ENCODE measurements around the gene F2R. TPM values are rescaled to one million over a fixed set of nuclear protein-coding genes. Genes with fewer than 3 reads are reported as not detected.

F2R gene
- total RNA-seq, 1 donor from 2014 or later: 53.8 TPM

DNA sequence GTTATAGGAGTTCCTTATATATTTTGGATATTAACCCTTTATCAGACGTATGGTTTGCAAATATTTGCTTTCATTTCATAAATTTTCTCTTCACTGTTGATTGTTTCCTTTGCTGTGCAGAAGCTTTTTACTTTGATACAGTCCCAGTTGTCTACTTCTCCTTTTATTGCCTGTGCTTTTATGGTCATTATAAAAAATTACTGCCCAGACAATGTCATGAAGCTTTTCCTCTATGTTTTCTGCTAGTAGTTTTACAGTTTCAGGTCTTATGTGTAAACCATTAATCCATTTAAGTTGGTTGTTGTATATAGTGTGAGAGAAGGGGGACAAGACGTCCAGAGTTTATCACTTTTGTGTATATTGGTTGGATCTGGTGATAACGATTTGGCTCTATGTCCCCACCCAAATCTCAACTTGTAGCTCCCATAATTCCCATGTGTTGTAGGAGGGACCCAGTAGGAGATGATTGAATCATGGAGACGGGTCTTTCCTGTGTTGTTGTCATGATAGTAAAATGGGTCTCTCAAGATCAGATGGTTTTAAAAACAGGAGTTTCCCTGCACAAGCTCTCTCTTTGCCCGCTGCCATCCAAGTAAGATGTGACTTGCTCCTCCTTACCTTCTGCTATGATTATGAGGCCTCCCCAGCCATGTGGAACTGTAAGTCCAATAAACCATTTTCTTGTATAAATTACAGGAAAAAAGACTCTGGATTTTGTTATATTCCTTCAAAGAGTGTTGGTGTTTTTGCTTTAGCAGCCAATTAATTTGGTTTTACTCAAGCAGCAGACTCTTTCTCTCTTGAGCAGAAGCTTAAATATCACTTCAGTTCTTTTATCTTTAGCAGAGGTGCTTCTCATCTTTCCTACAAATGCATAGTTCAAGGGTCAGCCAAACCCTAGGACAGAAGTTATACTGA lies 13.7 kb downstream of the F2R start:
- no peaks in the 10 kb centered on the region for H4K20me1 ChIP-seq (ENCODE audit: low read depth)
- peaks cover 12% of the 10 kb centered on the region for H3K9me3 ChIP-seq (ENCODE audit: low read depth)
- no peaks in the 10 kb centered on the region for H3K4me1 ChIP-seq
- no peaks in the 10 kb centered on the region for H3K27me3 ChIP-seq
- H3K4me1 Mint-ChIP-seq: no peaks in the 10 kb centered on the region
- no peak overlapping the region for H3K9ac ChIP-seq
- H3K27ac ChIP-seq: no peak overlapping the region
- H3K27me3 Mint-ChIP-seq (ENCODE audit: insufficient read depth, low read depth): no peaks in the 10 kb centered on the region
- no peak overlapping the region for H3K4me3 Mint-ChIP-seq
- H3K36me3 ChIP-seq: peaks cover 11% of the 10 kb centered on the region
- H3K9me3 Mint-ChIP-seq: peaks cover 29% of the 10 kb centered on the region
- no peak for DNase-seq (ENCODE audit: low spot score)
- H3K27ac Mint-ChIP-seq: no peak overlapping the region
- no peaks in the 10 kb centered on the region for H3F3A ChIP-seq (ENCODE audit: low read depth)
- H2AFZ ChIP-seq (replicated peaks): no peak overlapping the region
- no peak for TF ChIP-seq EZH2 (IDR thresholded peaks at IDR 0.05)
- TF ChIP-seq, protein P1, sequence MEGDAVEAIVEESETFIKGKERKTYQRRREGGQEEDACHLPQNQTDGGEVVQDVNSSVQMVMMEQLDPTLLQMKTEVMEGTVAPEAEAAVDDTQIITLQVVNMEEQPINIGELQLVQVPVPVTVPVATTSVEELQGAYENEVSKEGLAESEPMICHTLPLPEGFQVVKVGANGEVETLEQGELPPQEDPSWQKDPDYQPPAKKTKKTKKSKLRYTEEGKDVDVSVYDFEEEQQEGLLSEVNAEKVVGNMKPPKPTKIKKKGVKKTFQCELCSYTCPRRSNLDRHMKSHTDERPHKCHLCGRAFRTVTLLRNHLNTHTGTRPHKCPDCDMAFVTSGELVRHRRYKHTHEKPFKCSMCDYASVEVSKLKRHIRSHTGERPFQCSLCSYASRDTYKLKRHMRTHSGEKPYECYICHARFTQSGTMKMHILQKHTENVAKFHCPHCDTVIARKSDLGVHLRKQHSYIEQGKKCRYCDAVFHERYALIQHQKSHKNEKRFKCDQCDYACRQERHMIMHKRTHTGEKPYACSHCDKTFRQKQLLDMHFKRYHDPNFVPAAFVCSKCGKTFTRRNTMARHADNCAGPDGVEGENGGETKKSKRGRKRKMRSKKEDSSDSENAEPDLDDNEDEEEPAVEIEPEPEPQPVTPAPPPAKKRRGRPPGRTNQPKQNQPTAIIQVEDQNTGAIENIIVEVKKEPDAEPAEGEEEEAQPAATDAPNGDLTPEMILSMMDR (IDR thresholded peaks at IDR 0.05): no peak
- no peak for TF ChIP-seq EZH2phosphoT487 (IDR thresholded peaks at IDR 0.05)
- H3K4me2 ChIP-seq: no peak overlapping the region
- H3K36me3 Mint-ChIP-seq: peaks cover 67% of the 10 kb centered on the region
- H3K4me3 ChIP-seq: no peak overlapping the region
- peaks cover 52% of the 10 kb centered on the region for H3K79me2 ChIP-seq (ENCODE audit: low read depth)

DNA sequence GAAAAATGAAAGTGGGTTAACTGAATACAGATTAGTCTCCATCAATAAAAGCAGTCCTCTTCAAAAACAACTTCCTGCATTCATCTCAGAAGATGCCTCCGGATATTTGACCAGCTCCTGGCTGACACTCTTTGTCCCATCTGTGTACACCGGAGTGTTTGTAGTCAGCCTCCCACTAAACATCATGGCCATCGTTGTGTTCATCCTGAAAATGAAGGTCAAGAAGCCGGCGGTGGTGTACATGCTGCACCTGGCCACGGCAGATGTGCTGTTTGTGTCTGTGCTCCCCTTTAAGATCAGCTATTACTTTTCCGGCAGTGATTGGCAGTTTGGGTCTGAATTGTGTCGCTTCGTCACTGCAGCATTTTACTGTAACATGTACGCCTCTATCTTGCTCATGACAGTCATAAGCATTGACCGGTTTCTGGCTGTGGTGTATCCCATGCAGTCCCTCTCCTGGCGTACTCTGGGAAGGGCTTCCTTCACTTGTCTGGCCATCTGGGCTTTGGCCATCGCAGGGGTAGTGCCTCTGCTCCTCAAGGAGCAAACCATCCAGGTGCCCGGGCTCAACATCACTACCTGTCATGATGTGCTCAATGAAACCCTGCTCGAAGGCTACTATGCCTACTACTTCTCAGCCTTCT lies 16.6 kb downstream of the F2R start:
- Mint-ChIP-seq H3K27ac (no peak overlapping the region), H3K4me3 (no peak overlapping the region), H3K9me3 (peaks cover 24% of the 10 kb centered on the region), H3K4me1 (peaks cover 9% of the 10 kb centered on the region), H3K36me3 (peaks cover 49% of the 10 kb centered on the region), H3K27me3 (ENCODE audit: insufficient read depth, low read depth) (no peaks in the 10 kb centered on the region)
- Histone ChIP-seq H3K9ac (no peak overlapping the region), H3K9me3 (ENCODE audit: low read depth) (peaks cover 12% of the 10 kb centered on the region), H2AFZ (replicated peaks) (no peak overlapping the region), H3K4me2 (no peak overlapping the region), H3K4me1 (peaks cover 7% of the 10 kb centered on the region), H3K27me3 (no peaks in the 10 kb centered on the region), H4K20me1 (ENCODE audit: low read depth) (no peaks in the 10 kb centered on the region), H3K36me3 (peaks cover 11% of the 10 kb centered on the region), H3K27ac (no peak overlapping the region), H3K4me3 (no peak overlapping the region), H3K79me2 (ENCODE audit: low read depth) (peaks cover 26% of the 10 kb centered on the region), H3F3A (ENCODE audit: low read depth) (peaks cover 5% of the 10 kb centered on the region)
- DNase-seq (ENCODE audit: low spot score): no peak
- TF ChIP-seq EZH2phosphoT487 (IDR thresholded peaks at IDR 0.05) (no peak), EZH2 (IDR thresholded peaks at IDR 0.05) (no peak)
- TF ChIP-seq, protein P1 (IDR thresholded peaks at IDR 0.05): no peak

DNA sequence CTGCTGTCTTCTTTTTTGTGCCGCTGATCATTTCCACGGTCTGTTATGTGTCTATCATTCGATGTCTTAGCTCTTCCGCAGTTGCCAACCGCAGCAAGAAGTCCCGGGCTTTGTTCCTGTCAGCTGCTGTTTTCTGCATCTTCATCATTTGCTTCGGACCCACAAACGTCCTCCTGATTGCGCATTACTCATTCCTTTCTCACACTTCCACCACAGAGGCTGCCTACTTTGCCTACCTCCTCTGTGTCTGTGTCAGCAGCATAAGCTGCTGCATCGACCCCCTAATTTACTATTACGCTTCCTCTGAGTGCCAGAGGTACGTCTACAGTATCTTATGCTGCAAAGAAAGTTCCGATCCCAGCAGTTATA lies 17.1 kb downstream of the F2R start:
- TF ChIP-seq EZH2 (IDR thresholded peaks at IDR 0.05) (no peak), EZH2phosphoT487 (IDR thresholded peaks at IDR 0.05) (no peak)
- TF ChIP-seq, protein P1 (IDR thresholded peaks at IDR 0.05): no peak
- Mint-ChIP-seq H3K4me3 (no peak overlapping the region), H3K36me3 (peaks cover 49% of the 10 kb centered on the region), H3K9me3 (peaks cover 24% of the 10 kb centered on the region), H3K27ac (no peak overlapping the region), H3K27me3 (ENCODE audit: insufficient read depth, low read depth) (no peaks in the 10 kb centered on the region), H3K4me1 (peaks cover 9% of the 10 kb centered on the region)
- peaks cover 7% of the 10 kb centered on the region for H3K4me1 ChIP-seq
- peaks cover 22% of the 10 kb centered on the region for H3K79me2 ChIP-seq (ENCODE audit: low read depth)
- no peaks in the 10 kb centered on the region for H3K27me3 ChIP-seq
- H3F3A ChIP-seq (ENCODE audit: low read depth): peaks cover 5% of the 10 kb centered on the region
- no peak overlapping the region for H3K4me3 ChIP-seq
- peaks cover 11% of the 10 kb centered on the region for H3K36me3 ChIP-seq
- no peak overlapping the region for H3K27ac ChIP-seq
- no peaks in the 10 kb centered on the region for H4K20me1 ChIP-seq (ENCODE audit: low read depth)
- no peak for DNase-seq (ENCODE audit: low spot score)
- H2AFZ ChIP-seq (replicated peaks): no peak overlapping the region
- no peak overlapping the region for H3K9ac ChIP-seq
- no peak overlapping the region for H3K4me2 ChIP-seq
- H3K9me3 ChIP-seq (ENCODE audit: low read depth): peaks cover 12% of the 10 kb centered on the region
